Vagina (tissue), 2 donors: ENCODE data around the gene S100A8. TPM values are rescaled to one million over a fixed set of nuclear protein-coding genes. Genes with fewer than 3 reads are reported as not detected.
"Not testable (repeated sequence)": the region's sequence is repeated elsewhere in the genome, so short reads cannot be mapped to it uniquely, and the experiment has no call there.

Experiments used
- DNase-seq, 2 donors: peaks; one replicate each; pipeline ENCODE4 v3.0.0-alpha.2; 2017; ENCODE audit errors: extremely low spot score in 2 of 2
- H3K27ac ChIP-seq: fragments of 200-600 bp; sonication (generic); one replicate; pipeline ENCODE4 v1.5.1; 2019
- H3K27me3 ChIP-seq: fragments of 200-600 bp; sonication (generic); one replicate; pipeline ENCODE4 v1.5.1; 2019
- H3K36me3 ChIP-seq, 2 donors: fragments of 200-600 bp; sonication (generic); one replicate each; pipeline ENCODE4 v1.5.1; 2017 to 2019
- H3K4me1 ChIP-seq: fragments of 200-600 bp; sonication (generic); one replicate; pipeline ENCODE4 v1.5.1; 2019
- H3K4me3 ChIP-seq, 2 donors: fragments of 200-600 bp; sonication (generic); 1 replicate in 1 of 2; 2 replicates in 1 of 2; pipeline ENCODE4 v1.5.1; 2016 to 2019
- H3K9me3 ChIP-seq: fragments of 200-600 bp; sonication (generic); one replicate; pipeline ENCODE4 v1.5.1; 2019
- CTCF ChIP-seq, 3 experiments: fragments of 450-650 bp in 2 of 3; fragments of 200-600 bp in 1 of 3; sonication (generic) in 1 of 3; IDR thresholded peaks; one replicate each; pipeline ENCODE4 v1.5.1; 2017 to 2019; ENCODE audit warnings: antibody characterized with exemption in 3 of 3, mild to moderate bottlenecking in 2 of 3, moderate library complexity in 2 of 3
- POLR2A ChIP-seq, 2 donors: fragments of 450-650 bp; IDR thresholded peaks; one replicate each; pipeline ENCODE4 v1.6.1; 2017; ENCODE audit warnings: antibody characterized with exemption in 2 of 2, mild to moderate bottlenecking in 2 of 2, moderate library complexity in 2 of 2
- POLR2AphosphoS5 ChIP-seq, 2 donors: sonication (generic); formaldehyde crosslinking; IDR thresholded peaks; one replicate each; pipeline ENCODE4 v1.9.0; 2017; ENCODE audit warnings: antibody characterized with exemption in 2 of 2, mild to moderate bottlenecking in 2 of 2, low read depth in 1 of 2; ENCODE audit not compliant: insufficient read depth in 1 of 2
- intact Hi-C: fragments of 100-400 bp; cut with DNase I; formaldehyde crosslinking; loops from one replicate; pipeline ENCODE4 v1.15.1; 2023
- total RNA-seq: library from RNA; depleted of rRNA; stranded (reverse); fragments of >200 nt; gene quantifications from one replicate; pipeline ENCODE4 v1.2.3, GENCODE V29; 2016

Gene S100A8
- total RNA-seq, 1 donor from 2014 or later = 1,155 TPM

DNA sequence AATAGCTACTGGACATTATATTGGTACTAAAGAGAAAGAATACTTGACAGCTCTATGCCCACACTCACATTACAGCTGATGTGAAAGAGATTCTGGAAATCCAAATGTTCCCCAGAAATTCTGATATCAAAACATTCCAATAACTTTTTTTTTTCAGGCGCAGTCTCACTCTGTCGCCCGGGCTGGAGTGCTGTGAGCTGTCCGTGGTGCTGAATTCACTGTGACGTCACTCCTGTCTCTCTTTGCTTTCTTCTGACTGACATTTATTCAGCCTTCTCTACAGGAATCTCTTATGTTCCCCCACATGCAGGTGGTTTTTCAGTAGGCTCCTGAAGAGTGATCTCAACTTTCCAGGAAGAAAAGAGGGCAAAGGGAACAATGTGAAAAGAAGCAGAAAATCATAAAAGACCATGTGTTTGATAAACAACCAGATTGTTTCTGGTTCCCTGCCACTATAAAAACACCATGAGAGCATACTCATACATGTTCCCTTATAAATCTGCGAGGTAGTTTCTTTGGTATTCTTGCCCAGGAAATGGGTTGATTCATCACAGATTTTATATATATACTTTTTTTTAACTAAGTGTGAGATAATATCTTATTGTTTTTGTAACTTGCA, 31.7 kb upstream of the S100A8 start:
- DNase-seq = no peak
- intact Hi-C loops = no loop called here
- Histone ChIP-seq H3K9me3 (no peaks in the 10 kb centered on the region), H3K4me1 (no peaks in the 10 kb centered on the region), H3K36me3 (no peaks in the 10 kb centered on the region), H3K27ac (no peak overlapping the region), H3K27me3 (no peaks in the 10 kb centered on the region), H3K4me3 (no peak overlapping the region)
- no peak for TF ChIP-seq CTCF (IDR thresholded peaks at IDR 0.05)
- TF ChIP-seq POLR2A (IDR thresholded peaks at IDR 0.05) = no peak
- peak in 1 of 2 donors; percentile 36 for TF ChIP-seq POLR2AphosphoS5 (IDR thresholded peaks at IDR 0.05; ENCODE audit: insufficient read depth in 1 of 2, low read depth in 1 of 2)

- TF ChIP-seq POLR2AphosphoS5 (IDR thresholded peaks at IDR 0.05; ENCODE audit: insufficient read depth in 1 of 2, low read depth in 1 of 2) (no peak), POLR2A (IDR thresholded peaks at IDR 0.05) (no peak), CTCF (IDR thresholded peaks at IDR 0.05) (no peak)
- Histone ChIP-seq H3K36me3 (no peaks in the 10 kb centered on the region), H3K9me3 (no peaks in the 10 kb centered on the region), H3K4me1 (no peaks in the 10 kb centered on the region), H3K27ac (no peak overlapping the region), H3K27me3 (no peaks in the 10 kb centered on the region), H3K4me3 (no peak overlapping the region)
- intact Hi-C loops = no loop called here
- DNase-seq = no peak
Measured at GRCh38 chr1:153420306-153420705, 29.4 kb upstream of the S100A8 start.

GRCh38 chr1:153419436-153419793, 28.5 kb upstream of the S100A8 start:
- peak in 1 of 2 donors; percentile 52 for DNase-seq
- H3K9me3 ChIP-seq, H3K36me3 ChIP-seq, H3K4me3 ChIP-seq, H3K27ac ChIP-seq, H3K4me1 ChIP-seq, H3K27me3 ChIP-seq, intact Hi-C loops: not testable (repeated sequence)

GRCh38 chr1:153418758-153419435, 28.0 kb upstream of the S100A8 start:
- DNase-seq = peak in 1 of 2 donors; percentile 64
- H3K27me3 ChIP-seq, H3K4me1 ChIP-seq, H3K9me3 ChIP-seq, intact Hi-C loops, H3K27ac ChIP-seq, H3K36me3 ChIP-seq, H3K4me3 ChIP-seq: not testable (repeated sequence)

GRCh38 chr1:153417136-153417888, 26.4 kb upstream of the S100A8 start:
- no peak for DNase-seq
- H3K9me3 ChIP-seq = no peaks in the 10 kb centered on the region
- intact Hi-C loops = no loop called here
- no peak overlapping the region for H3K4me3 ChIP-seq
- H3K36me3 ChIP-seq = no peaks in the 10 kb centered on the region
- H3K27ac ChIP-seq = no peak overlapping the region
- TF ChIP-seq CTCF (IDR thresholded peaks at IDR 0.05) (no peak), POLR2A (IDR thresholded peaks at IDR 0.05) (no peak), POLR2AphosphoS5 (IDR thresholded peaks at IDR 0.05; ENCODE audit: insufficient read depth in 1 of 2, low read depth in 1 of 2) (no peak)
- no peaks in the 10 kb centered on the region for H3K4me1 ChIP-seq
- no peaks in the 10 kb centered on the region for H3K27me3 ChIP-seq
